ENCODE data around the gene SPSB3. TPM values are rescaled to one million over a fixed set of nuclear protein-coding genes. Genes with fewer than 3 reads are reported as not detected.
A peak's percentile ranks its signal among the peaks of the same experiment; 100 is the strongest.

SPSB3 gene
- total and polyA plus RNA-seq, 4 donors, result 27.7 to 60.5 (median 37.8) TPM

- H3K4me1 ChIP-seq (ENCODE audit: control insufficient read depth in 4 of 4, insufficient read depth in 4 of 4, low read length in 3 of 4), result peaks cover 14 to 60% (median 42%) of the 10 kb centered on the region in 4 donors
- H3K27me3 ChIP-seq (ENCODE audit: control insufficient read depth in 4 of 4, insufficient read depth in 4 of 4, low read length in 3 of 4), result no peaks in the 10 kb centered on the region
- H3K4me3 ChIP-seq (ENCODE audit: low read depth in 1 of 3, low read length in 3 of 3), result peak overlapping the region; percentile 82 to 90 (median 83)
- no peak for TF ChIP-seq RAD21 (IDR thresholded peaks at IDR 0.05)
- no peak for TF ChIP-seq JUND (IDR thresholded peaks at IDR 0.05)
- TF ChIP-seq TAF1 (conservative IDR thresholded peaks at IDR 0.05), result no peak
- TF ChIP-seq, protein P1, sequence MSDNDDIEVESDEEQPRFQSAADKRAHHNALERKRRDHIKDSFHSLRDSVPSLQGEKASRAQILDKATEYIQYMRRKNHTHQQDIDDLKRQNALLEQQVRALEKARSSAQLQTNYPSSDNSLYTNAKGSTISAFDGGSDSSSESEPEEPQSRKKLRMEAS (IDR thresholded peaks at IDR 0.05), result no peak
- no peak for TF ChIP-seq HNF4A (conservative IDR thresholded peaks at IDR 0.05)
- TF ChIP-seq HNF4G (IDR thresholded peaks at IDR 0.05), result no peak
- TF ChIP-seq EGR1 (IDR thresholded peaks at IDR 0.05; ENCODE audit: low read depth in 2 of 2), result no peak
- TF ChIP-seq SP1 (IDR thresholded peaks at IDR 0.05), result no peak
- no peak for TF ChIP-seq GABPA (IDR thresholded peaks at IDR 0.05 in 1 of 2, conservative IDR thresholded peaks at IDR 0.05 in 1 of 2)
- TF ChIP-seq, protein P2, sequence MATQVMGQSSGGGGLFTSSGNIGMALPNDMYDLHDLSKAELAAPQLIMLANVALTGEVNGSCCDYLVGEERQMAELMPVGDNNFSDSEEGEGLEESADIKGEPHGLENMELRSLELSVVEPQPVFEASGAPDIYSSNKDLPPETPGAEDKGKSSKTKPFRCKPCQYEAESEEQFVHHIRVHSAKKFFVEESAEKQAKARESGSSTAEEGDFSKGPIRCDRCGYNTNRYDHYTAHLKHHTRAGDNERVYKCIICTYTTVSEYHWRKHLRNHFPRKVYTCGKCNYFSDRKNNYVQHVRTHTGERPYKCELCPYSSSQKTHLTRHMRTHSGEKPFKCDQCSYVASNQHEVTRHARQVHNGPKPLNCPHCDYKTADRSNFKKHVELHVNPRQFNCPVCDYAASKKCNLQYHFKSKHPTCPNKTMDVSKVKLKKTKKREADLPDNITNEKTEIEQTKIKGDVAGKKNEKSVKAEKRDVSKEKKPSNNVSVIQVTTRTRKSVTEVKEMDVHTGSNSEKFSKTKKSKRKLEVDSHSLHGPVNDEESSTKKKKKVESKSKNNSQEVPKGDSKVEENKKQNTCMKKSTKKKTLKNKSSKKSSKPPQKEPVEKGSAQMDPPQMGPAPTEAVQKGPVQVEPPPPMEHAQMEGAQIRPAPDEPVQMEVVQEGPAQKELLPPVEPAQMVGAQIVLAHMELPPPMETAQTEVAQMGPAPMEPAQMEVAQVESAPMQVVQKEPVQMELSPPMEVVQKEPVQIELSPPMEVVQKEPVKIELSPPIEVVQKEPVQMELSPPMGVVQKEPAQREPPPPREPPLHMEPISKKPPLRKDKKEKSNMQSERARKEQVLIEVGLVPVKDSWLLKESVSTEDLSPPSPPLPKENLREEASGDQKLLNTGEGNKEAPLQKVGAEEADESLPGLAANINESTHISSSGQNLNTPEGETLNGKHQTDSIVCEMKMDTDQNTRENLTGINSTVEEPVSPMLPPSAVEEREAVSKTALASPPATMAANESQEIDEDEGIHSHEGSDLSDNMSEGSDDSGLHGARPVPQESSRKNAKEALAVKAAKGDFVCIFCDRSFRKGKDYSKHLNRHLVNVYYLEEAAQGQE (IDR thresholded peaks at IDR 0.05), result no peak
- TF ChIP-seq FOXA2 (IDR thresholded peaks at IDR 0.05), result no peak
- under 1% methylated on average over 70 of the region's 70 CpGs for WGBS
- peak overlapping the region; percentile 68 to 75 for H3K9ac ChIP-seq (ENCODE audit: low read depth in 1 of 2, low read length in 2 of 2)
- no peaks in the 10 kb centered on the region for H3K9me3 ChIP-seq (ENCODE audit: control insufficient read depth in 4 of 4, low read length in 3 of 4)
- peak overlapping the region; percentile 84 to 87 for H3K27ac ChIP-seq (ENCODE audit: low read depth in 1 of 2, low read length in 2 of 2)
- no peak for DNase-seq (ENCODE audit: low spot score)
- H3K36me3 ChIP-seq (ENCODE audit: control insufficient read depth in 4 of 4, insufficient read depth in 3 of 4, low read depth in 1 of 4, low read length in 3 of 4), result peaks cover 0 to 13% (median 7%) of the 10 kb centered on the region in 4 donors
Observed at GRCh38 chr16:1781758-1782407, 488 bp downstream of the SPSB3 start.

DNA sequence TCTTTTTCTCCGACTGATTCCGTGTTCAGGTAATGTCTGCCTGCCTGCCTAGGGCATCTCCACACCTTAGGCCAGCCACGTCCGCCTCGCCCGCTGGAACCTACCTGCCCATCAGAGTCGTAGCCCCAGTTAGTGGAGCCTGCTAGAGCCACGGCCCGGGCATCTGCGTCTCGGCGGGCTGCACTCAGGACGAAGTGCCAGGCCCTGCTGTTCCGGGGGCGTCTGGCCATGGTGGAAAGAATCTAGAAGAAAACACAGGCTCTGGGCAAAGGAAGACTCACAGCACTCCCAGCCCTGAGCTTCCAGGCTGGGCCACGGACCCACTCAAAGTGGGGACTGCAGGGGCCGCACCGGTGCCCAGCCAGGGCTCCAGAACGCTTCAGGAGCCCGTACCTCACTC is 1.1 kb downstream of the SPSB3 start:
- Histone ChIP-seq H3K27ac (ENCODE audit: low read depth in 1 of 2, low read length in 2 of 2) (peak overlapping the region; percentile 84 to 87), H3K27me3 (ENCODE audit: control insufficient read depth in 4 of 4, insufficient read depth in 4 of 4, low read length in 3 of 4) (no peaks in the 10 kb centered on the region), H3K4me1 (ENCODE audit: control insufficient read depth in 4 of 4, insufficient read depth in 4 of 4, low read length in 3 of 4) (peaks cover 14 to 59% (median 41%) of the 10 kb centered on the region in 4 donors), H3K36me3 (ENCODE audit: control insufficient read depth in 4 of 4, insufficient read depth in 3 of 4, low read depth in 1 of 4, low read length in 3 of 4) (peaks cover 0 to 18% (median 8%) of the 10 kb centered on the region in 4 donors), H3K9me3 (ENCODE audit: control insufficient read depth in 4 of 4, low read length in 3 of 4) (no peaks in the 10 kb centered on the region), H3K9ac (ENCODE audit: low read depth in 1 of 2, low read length in 2 of 2) (peak overlapping the region; percentile 68 to 75), H3K4me3 (ENCODE audit: low read depth in 1 of 3, low read length in 3 of 3) (peak overlapping the region in 2 of 3 donors; percentile 83 to 90)
- no peak for TF ChIP-seq ZBTB33 (IDR thresholded peaks at IDR 0.05)
- no peak for TF ChIP-seq RAD21 (IDR thresholded peaks at IDR 0.05)
- TF ChIP-seq, protein P2 (IDR thresholded peaks at IDR 0.05), result no peak
- no peak for DNase-seq (ENCODE audit: low spot score)
- WGBS, result 67% methylated on average over 20 of the region's 20 CpGs

Data from liver (tissue), 9 donors.